ENCODE data around the gene SOX6. TPM values are rescaled to one million over a fixed set of nuclear protein-coding genes. Genes with fewer than 3 reads are reported as not detected.

Gene SOX6
- total and polyA plus RNA-seq, 2 experiments from 2014 or later = 0.03 to 0.66 TPM

GRCh38 chr11:16078936-16079335 is 277.4 kb downstream of the SOX6 start:
- no peaks in the 10 kb centered on the region for H3K79me2 ChIP-seq (replicated peaks; ENCODE audit: insufficient read depth)
- H3K27me3 ChIP-seq (ENCODE audit: insufficient read depth) = no peaks in the 10 kb centered on the region
- no peak overlapping the region for H3K4me3 ChIP-seq
- Mint-ChIP-seq H3K27ac (no peak overlapping the region), H3K4me1 (no peaks in the 10 kb centered on the region), H3K36me3 (ENCODE audit: low read depth) (peaks cover 4% of the 10 kb centered on the region; the same call in 1 of the 3 replicates), H3K4me3 (no peak overlapping the region), H3K9me3 (peaks cover 12% of the 10 kb centered on the region), H3K27me3 (ENCODE audit: insufficient read depth, low read depth, poor library complexity) (no peaks in the 10 kb centered on the region)
- no peaks in the 10 kb centered on the region for H3K4me1 ChIP-seq (ENCODE audit: insufficient read depth)
- H3K27ac ChIP-seq (ENCODE audit: low read depth) = no peak overlapping the region
- 0 out of 2 replicates have a peak, but pooled peaks cover 4% of the 10 kb centered on the region for H3K36me3 ChIP-seq (ENCODE audit: insufficient read depth)
- H3K4me2 ChIP-seq = no peak overlapping the region
- DNase-seq (ENCODE audit: low spot score) (no peak), ATAC-seq (no peak)
- no peak overlapping the region for H2AFZ ChIP-seq
- no peaks in the 10 kb centered on the region for H4K20me1 ChIP-seq (replicated peaks; ENCODE audit: insufficient read depth)
- H3F3A ChIP-seq (replicated peaks; ENCODE audit: low read depth) = no peaks in the 10 kb centered on the region
- TF ChIP-seq, protein P1, sequence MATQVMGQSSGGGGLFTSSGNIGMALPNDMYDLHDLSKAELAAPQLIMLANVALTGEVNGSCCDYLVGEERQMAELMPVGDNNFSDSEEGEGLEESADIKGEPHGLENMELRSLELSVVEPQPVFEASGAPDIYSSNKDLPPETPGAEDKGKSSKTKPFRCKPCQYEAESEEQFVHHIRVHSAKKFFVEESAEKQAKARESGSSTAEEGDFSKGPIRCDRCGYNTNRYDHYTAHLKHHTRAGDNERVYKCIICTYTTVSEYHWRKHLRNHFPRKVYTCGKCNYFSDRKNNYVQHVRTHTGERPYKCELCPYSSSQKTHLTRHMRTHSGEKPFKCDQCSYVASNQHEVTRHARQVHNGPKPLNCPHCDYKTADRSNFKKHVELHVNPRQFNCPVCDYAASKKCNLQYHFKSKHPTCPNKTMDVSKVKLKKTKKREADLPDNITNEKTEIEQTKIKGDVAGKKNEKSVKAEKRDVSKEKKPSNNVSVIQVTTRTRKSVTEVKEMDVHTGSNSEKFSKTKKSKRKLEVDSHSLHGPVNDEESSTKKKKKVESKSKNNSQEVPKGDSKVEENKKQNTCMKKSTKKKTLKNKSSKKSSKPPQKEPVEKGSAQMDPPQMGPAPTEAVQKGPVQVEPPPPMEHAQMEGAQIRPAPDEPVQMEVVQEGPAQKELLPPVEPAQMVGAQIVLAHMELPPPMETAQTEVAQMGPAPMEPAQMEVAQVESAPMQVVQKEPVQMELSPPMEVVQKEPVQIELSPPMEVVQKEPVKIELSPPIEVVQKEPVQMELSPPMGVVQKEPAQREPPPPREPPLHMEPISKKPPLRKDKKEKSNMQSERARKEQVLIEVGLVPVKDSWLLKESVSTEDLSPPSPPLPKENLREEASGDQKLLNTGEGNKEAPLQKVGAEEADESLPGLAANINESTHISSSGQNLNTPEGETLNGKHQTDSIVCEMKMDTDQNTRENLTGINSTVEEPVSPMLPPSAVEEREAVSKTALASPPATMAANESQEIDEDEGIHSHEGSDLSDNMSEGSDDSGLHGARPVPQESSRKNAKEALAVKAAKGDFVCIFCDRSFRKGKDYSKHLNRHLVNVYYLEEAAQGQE (IDR thresholded peaks at IDR 0.05; ENCODE audit: unreplicated experiment) = no peak
- TF ChIP-seq NANOG (IDR thresholded peaks at IDR 0.05; ENCODE audit: borderline replicate concordance) (no peak), ZNF114 (CRISPR knock-in tag; IDR thresholded peaks at IDR 0.05) (no peak), EZH2phosphoT487 (IDR thresholded peaks at IDR 0.05; ENCODE audit: unreplicated experiment) (no peak), ZNF462 (CRISPR knock-in tag; IDR thresholded peaks at IDR 0.05) (no peak)
- H3K9me2 ChIP-seq (ENCODE audit: insufficient read depth) = no peaks in the 10 kb centered on the region

Data from GM23338 (cell line).